Colon (tissue), 2 donors: ENCODE measurements around the gene PAPLN.

Experiments
- FAIRE-seq: peaks from 2 replicates; lab custom pipeline; 2012; peaks lifted over from hg19 to GRCh38; lab: Jason Lieb, UNC
- donor health status: control.
- donor health status: control.

Gene PAPLN

GRCh38 chr14:73261520-73262426 lies 24.5 kb downstream of the PAPLN start:
- FAIRE-seq, result no peak

GRCh38 chr14:73262427-73263183 lies 25.3 kb downstream of the PAPLN start:
- FAIRE-seq, result no peak

GRCh38 chr14:73263606-73264005 lies 26.3 kb downstream of the PAPLN start:
- FAIRE-seq, result no peak

- FAIRE-seq, result no peak
Observed at GRCh38 chr14:73264080-73264884, 27.0 kb downstream of the PAPLN start.

- FAIRE-seq, result no peak
Observed at GRCh38 chr14:73264885-73265720, 27.8 kb downstream of the PAPLN start.

- no peak for FAIRE-seq
Observed at GRCh38 chr14:73265721-73266046, 28.4 kb downstream of the PAPLN start.

GRCh38 chr14:73266317-73266716 lies 29.0 kb downstream of the PAPLN start:
- no peak for FAIRE-seq

- no peak for FAIRE-seq
Observed at GRCh38 chr14:73267474-73267873, 30.2 kb downstream of the PAPLN start.

- no peak for FAIRE-seq
Observed at GRCh38 chr14:73269729-73270531, 32.6 kb downstream of the PAPLN start.

GRCh38 chr14:73272393-73272792 lies 35.1 kb downstream of the PAPLN start:
- no peak for FAIRE-seq

GRCh38 chr14:73273799-73274198 lies 36.5 kb downstream of the PAPLN start:
- FAIRE-seq, result no peak

- FAIRE-seq, result no peak
Observed at GRCh38 chr14:73276836-73277235, 39.5 kb downstream of the PAPLN start.

- FAIRE-seq, result no peak
Observed at GRCh38 chr14:73277376-73277775, 40.1 kb downstream of the PAPLN start.

GRCh38 chr14:73280903-73281302 lies 43.6 kb downstream of the PAPLN start:
- no peak for FAIRE-seq

- no peak for FAIRE-seq
Observed at GRCh38 chr14:73283608-73284379, 46.5 kb downstream of the PAPLN start.

- no peak for FAIRE-seq
Observed at GRCh38 chr14:73285979-73286378, 48.7 kb downstream of the PAPLN start.

GRCh38 chr14:73286598-73286997 lies 49.3 kb downstream of the PAPLN start:
- FAIRE-seq, result no peak

- FAIRE-seq, result no peak
Observed at GRCh38 chr14:73287071-73287470, 49.8 kb downstream of the PAPLN start.

GRCh38 chr14:73289308-73289707 lies 52.0 kb downstream of the PAPLN start:
- FAIRE-seq, result no peak

- no peak for FAIRE-seq
Observed at GRCh38 chr14:73289729-73290128, 52.4 kb downstream of the PAPLN start.
